Lower leg skin (tissue), 4 donors: Measurements from ENCODE around the gene LNPEP. TPM values are rescaled to one million over a fixed set of nuclear protein-coding genes. Genes with fewer than 3 reads are reported as not detected.

ENCODE experiments used
- DNase-seq, 2 donors: peaks; one replicate each; pipeline ENCODE4 v3.0.0-alpha.2; 2019; ENCODE audit warnings: low spot score in 2 of 2
- H3K4me3 ChIP-seq: fragments of 200-600 bp; sonication (generic); 2 replicates; pipeline ENCODE4 v1.5.1; 2017; ENCODE audit warnings: mild to moderate bottlenecking, low read depth; ENCODE audit not compliant: poor library complexity, severe bottlenecking
- POLR2A ChIP-seq, 2 donors: fragments of 450-650 bp; IDR thresholded peaks; one replicate each; pipeline ENCODE4 v1.6.1; 2016 to 2017; ENCODE audit warnings: antibody characterized with exemption in 2 of 2, mild to moderate bottlenecking in 1 of 2, moderate library complexity in 1 of 2
- WGBS, 2 donors: methylation state at CpG; one replicate each; pipeline ENCODE4 v1.1.5; 2018; 5-methylcytosine and 5-hydroxymethylcytosine counted together
- intact Hi-C: fragments of 100-400 bp; cut with DNase I; formaldehyde crosslinking; loops from one replicate; pipeline ENCODE4 v1.15.0; 2023; ENCODE audit warnings: low total_unique reads
- total RNA-seq, 4 donors: library from RNA; depleted of rRNA; stranded (reverse); fragments of >200 nt; gene quantifications; one replicate each; pipeline ENCODE4 v1.1.0, GENCODE V29; 2016
- TF ChIP-seq, protein P1 (sequence below), 3 donors: fragments of 450-650 bp; IDR thresholded peaks; one replicate each; pipeline ENCODE4 v1.5.1; 2016; ENCODE audit warnings: antibody characterized with exemption in 3 of 3, mild to moderate bottlenecking in 3 of 3, moderate library complexity in 2 of 3

The LNPEP gene
- total RNA-seq, 4 donors from 2014 or later = 53.9 to 60.1 (median 56.9) TPM

DNA sequence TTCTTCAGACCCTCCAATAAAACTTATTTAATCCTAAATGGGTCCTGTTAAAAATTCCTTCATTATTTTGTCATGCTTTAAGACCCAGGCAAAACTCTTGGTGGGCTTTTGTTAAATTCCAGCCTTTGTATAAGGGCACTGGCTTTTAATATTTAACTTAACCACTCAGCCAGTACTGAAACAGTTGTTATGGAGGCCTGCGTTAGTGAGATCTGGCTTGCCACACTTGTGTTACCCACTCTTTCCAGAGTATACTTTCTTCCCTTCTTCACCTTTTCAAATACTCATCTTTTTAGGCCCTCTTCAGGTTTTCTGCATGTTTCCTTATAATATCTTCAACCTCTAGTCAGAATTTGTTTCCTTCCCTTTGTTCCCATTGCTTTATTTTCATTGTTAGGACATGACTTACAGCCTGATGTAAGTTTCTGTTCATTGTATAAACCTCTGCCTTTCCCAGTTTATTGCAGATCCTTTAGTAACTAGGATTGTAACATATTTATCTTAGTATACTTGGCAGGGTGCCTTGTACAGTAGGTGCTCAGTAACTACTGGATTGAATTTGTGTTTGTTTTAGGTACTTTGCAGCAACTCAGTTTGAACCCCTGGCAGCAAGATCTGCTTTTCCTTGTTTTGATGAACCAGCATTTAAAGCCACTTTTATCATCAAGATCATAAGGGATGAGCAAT lies 48.8 kb downstream of the LNPEP start:
- TF ChIP-seq, protein P1, sequence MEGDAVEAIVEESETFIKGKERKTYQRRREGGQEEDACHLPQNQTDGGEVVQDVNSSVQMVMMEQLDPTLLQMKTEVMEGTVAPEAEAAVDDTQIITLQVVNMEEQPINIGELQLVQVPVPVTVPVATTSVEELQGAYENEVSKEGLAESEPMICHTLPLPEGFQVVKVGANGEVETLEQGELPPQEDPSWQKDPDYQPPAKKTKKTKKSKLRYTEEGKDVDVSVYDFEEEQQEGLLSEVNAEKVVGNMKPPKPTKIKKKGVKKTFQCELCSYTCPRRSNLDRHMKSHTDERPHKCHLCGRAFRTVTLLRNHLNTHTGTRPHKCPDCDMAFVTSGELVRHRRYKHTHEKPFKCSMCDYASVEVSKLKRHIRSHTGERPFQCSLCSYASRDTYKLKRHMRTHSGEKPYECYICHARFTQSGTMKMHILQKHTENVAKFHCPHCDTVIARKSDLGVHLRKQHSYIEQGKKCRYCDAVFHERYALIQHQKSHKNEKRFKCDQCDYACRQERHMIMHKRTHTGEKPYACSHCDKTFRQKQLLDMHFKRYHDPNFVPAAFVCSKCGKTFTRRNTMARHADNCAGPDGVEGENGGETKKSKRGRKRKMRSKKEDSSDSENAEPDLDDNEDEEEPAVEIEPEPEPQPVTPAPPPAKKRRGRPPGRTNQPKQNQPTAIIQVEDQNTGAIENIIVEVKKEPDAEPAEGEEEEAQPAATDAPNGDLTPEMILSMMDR (IDR thresholded peaks at IDR 0.05) = no peak
- no peak for TF ChIP-seq POLR2A (IDR thresholded peaks at IDR 0.05)
- DNase-seq = no peak
- intact Hi-C loops = no loop called here
- WGBS, 2 donors = 59 to 100% methylated on average over 1 of the region's 1 CpG
- H3K4me3 ChIP-seq = no peak overlapping the region

DNA sequence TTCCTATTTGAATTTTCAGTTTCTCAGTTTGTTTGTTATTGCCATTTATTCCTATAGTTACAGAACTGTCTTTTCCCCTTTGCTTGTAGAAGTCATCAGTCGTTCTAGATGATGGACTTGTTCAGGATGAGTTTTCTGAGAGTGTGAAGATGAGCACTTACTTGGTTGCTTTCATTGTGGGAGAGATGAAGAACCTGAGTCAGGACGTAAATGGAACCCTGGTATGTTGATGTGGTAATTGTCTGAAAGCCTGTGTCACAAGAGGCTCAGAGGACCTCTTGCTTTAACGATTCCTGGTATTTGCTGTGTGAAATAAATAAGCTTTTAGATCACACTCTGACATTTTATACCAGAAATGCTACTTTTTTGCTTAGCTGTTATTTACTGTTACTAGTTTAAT lies 50.6 kb downstream of the LNPEP start:
- no peak overlapping the region for H3K4me3 ChIP-seq
- WGBS, 2 donors = 93 to 95% methylated on average over 3 of the region's 3 CpGs
- no peak for TF ChIP-seq POLR2A (IDR thresholded peaks at IDR 0.05)
- TF ChIP-seq, protein P1 (IDR thresholded peaks at IDR 0.05) = no peak
- DNase-seq = no peak
- intact Hi-C loops = no loop called here

DNA sequence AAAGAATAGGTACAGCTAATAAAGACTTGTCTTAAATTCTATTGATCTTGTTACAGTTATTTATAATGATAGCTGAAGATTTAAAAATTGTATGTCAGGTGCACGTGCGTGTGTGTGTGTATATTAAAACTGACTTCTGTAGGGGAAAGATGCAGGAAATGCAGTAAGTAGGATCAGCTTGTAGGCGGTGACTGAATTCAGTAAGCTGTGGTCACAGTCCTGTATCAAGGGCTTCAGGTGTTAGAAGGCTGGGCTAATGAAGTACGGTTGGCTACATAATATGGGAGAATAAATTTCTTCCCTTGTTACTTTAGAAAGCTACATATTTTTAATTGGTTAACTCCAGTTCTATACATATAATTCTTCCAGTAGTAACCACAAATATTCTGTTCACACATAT lies 54.2 kb downstream of the LNPEP start:
- no peak for TF ChIP-seq POLR2A (IDR thresholded peaks at IDR 0.05)
- TF ChIP-seq, protein P1 (IDR thresholded peaks at IDR 0.05) = no peak
- 95 to 98% methylated on average over 4 of the region's 4 CpGs for whole genome bisulfite sequencing, 2 donors
- intact Hi-C loops = no loop called here
- H3K4me3 ChIP-seq = no peak overlapping the region
- no peak for DNase-seq

DNA sequence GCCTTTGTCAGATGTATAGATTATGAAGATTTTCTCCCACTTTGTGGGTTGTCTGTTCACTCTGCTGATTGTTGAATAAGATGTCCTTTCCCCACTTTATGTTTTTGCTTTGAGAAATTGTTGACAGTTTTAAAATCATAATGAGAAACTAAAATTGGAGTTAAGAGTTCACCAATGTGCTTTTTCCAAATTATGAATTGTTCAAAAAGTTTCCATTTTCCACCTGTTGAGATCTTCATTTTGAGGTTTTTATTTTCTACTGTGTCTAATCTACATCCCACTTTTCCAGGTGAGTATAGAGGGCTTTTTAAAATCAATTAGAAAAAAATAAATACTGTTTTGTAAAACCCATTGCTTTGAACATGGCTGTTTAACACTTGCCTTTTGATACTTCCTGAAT lies 55.8 kb downstream of the LNPEP start:
- intact Hi-C loops = no loop called here
- no peak for DNase-seq
- no peak overlapping the region for H3K4me3 ChIP-seq
- TF ChIP-seq POLR2A (IDR thresholded peaks at IDR 0.05) = no peak
- TF ChIP-seq, protein P1 (IDR thresholded peaks at IDR 0.05) = no peak

DNA sequence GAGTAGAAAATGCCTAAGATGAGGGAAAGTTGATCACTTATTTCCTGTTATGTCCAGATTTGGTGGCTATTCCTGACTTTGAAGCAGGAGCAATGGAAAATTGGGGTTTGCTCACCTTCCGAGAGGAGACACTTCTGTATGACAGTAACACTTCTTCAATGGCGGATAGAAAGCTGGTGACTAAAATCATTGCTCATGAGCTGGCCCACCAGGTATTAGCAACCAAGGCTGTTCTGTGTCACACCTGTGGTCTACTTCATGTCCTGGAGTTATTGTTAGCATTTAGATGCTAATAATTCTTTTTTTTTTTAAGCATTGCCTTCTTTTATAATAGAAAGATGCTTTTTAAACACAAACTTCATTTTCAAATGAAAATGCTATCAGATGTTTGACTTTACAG lies 57.9 kb downstream of the LNPEP start:
- H3K4me3 ChIP-seq = no peak overlapping the region
- 92 to 97% methylated on average over 2 of the region's 2 CpGs for WGBS, 2 donors
- DNase-seq = no peak
- intact Hi-C loops = no loop called here
- TF ChIP-seq POLR2A (IDR thresholded peaks at IDR 0.05) = no peak
- TF ChIP-seq, protein P1 (IDR thresholded peaks at IDR 0.05) = no peak

DNA sequence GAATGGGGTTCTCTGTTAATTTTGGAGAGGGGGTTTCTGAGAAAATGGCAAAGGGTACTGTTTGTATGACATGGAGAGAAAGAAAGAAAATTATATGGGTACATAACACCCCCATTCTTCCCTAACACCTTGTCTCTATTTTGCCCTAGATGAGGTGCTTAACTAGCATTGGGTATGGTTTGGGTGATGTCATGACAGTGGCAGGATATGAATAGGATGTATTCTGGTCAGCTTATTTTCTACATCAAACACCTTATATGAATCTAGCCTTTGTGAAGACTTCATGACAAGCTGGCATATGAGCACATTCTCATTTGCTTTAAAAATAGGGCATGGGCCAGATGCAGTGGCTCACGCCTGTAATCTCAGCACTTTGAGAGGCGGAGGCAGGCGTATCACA lies 58.6 kb downstream of the LNPEP start:
- 93 to 98% methylated on average over 3 of the region's 3 CpGs for WGBS, 2 donors
- DNase-seq = no peak
- no peak overlapping the region for H3K4me3 ChIP-seq
- intact Hi-C loops = no loop called here
- TF ChIP-seq, protein P1 (IDR thresholded peaks at IDR 0.05) = no peak
- TF ChIP-seq POLR2A (IDR thresholded peaks at IDR 0.05) = no peak
